Brain microvascular endothelial cell (primary cell): Measurements from ENCODE around the gene KRT26.

Experiments used
- DNase-seq: peaks from one replicate; pipeline ENCODE4 v3.0.0-alpha.2; 2020
- H3K27ac ChIP-seq: fragments of 250-450 bp; sonication (Bioruptor Pico); 2 replicates; pipeline ENCODE4 v1.5.1; 2020; ENCODE audit warnings: mild to moderate bottlenecking, moderate library complexity
- H3K27me3 ChIP-seq: fragments of 250-450 bp; sonication (Bioruptor Pico); replicated peaks from 2 replicates; pipeline ENCODE4 v1.5.1; 2020; ENCODE audit warnings: mild to moderate bottlenecking
- H3K36me3 ChIP-seq: fragments of 250-450 bp; sonication (Bioruptor Pico); replicated peaks from 2 replicates; pipeline ENCODE4 v1.5.1; 2020; ENCODE audit warnings: mild to moderate bottlenecking
- H3K4me3 ChIP-seq: 2 replicates; pipeline ENCODE4 v1.5.1; 2011; ENCODE audit warnings: low read depth, mild to moderate bottlenecking, control low read depth, low read length, moderate library complexity
- CTCF ChIP-seq: IDR thresholded peaks from 2 replicates; pipeline ENCODE4 v1.5.1; 2011; ENCODE audit warnings: low read depth, mild to moderate bottlenecking, moderate library complexity, low read length, control low read depth, inconsistent platforms; ENCODE audit errors: missing control alignments
- in situ Hi-C: cut with HindIII; loops from 2 replicates; pipeline ENCODE4 v1.10.0; 2017; ENCODE audit warnings: low sequenced_read_pairs, low pct_ligation_motif_present

The KRT26 gene

DNA sequence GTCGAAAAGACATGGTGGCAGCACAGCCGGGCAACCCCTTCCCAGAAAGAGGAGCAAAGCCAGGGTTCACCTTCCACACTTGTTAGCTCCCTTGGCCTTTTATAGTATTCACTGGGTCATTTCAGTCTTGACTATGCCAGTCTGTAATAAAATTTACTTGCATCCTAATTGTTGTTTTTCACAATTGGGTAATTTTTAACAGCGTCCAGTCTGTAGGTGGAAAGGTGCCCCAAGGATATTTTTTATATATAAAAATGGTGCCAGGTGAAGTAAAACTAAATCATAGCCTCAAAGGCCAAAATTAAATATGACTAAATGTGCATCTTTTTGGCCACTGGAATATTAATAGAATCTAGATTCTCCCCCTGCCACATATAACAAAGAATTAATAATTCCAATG lies at the start of gene KRT26:
Gene KRT26 (minus strand): TSS at position 101 of the 400 bp plus-strand sequence. CDS start 88 bp downstream, at position 13.
- Histone ChIP-seq H3K27me3 (peaks cover 6% of the 10 kb centered on the region), H3K27ac (no peak within 1 kb of the TSS), H3K4me3 (no peak within 1 kb of the TSS), H3K36me3 (no peaks in the 10 kb centered on the region)
- TF ChIP-seq CTCF, result no peak
- DNase-seq, result no peak
- in situ Hi-C loops, result no loop called here

DNA sequence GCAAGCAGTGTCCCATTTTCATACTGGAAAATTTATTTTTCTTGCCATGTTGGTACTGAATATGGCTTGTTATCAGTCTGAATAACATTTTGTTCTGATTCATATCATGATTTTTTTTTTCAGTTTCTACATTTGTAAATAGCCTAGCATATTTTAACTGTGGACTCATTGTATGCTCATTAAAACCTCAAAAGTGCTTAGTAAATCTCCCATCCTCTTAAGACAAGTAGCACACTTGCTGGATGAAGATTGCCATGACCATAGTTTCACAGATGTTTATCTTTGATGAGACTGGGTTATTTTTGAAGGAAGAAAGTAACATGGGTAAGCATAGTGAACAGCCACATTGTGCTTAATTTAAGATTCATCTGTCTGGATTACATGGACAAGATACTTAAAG lies 49.5 kb upstream of the KRT26 start:
- Histone ChIP-seq H3K27me3 (no peaks in the 10 kb centered on the region), H3K27ac (no peak overlapping the region), H3K4me3 (no peak overlapping the region), H3K36me3 (peaks cover 8% of the 10 kb centered on the region)
- no peak for TF ChIP-seq CTCF
- in situ Hi-C loops, result no loop called here
- no peak for DNase-seq

DNA sequence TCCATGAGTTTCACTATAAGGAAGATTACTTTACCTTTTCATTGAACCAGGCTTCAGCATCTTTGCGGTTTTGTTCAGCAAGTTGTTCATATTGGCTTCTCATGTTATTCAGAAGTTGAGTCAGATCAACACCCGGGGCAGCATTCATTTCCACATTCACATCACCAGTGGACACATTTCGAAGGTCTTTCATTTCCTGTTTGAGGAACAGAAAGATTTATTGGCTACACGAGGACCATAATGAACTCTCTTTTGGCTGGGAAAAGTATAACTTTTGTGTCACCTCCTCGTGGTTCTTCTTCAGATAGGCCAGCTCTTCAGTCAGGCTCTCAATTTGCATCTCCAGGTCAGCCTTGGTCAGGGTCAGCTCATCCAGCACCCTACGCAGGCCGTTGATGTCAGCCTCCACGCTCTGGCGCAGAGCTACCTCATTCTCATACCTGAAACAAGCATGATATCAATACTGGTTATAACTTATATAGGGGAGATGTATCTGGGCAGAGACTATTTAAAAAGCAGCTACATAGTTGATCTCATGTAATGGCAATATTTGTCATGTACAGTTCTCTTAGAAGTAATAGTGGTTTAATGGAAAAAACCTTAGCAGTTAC lies 48.3 kb upstream of the KRT26 start:
- DNase-seq, result no peak
- Histone ChIP-seq H3K27ac (no peak overlapping the region), H3K4me3 (no peak overlapping the region), H3K27me3 (no peaks in the 10 kb centered on the region), H3K36me3 (peaks cover 8% of the 10 kb centered on the region)
- no peak for TF ChIP-seq CTCF
- in situ Hi-C loops, result no loop called here

GRCh38 chr17:40819528-40820125 lies 47.6 kb upstream of the KRT26 start:
- TF ChIP-seq CTCF, result no peak
- Histone ChIP-seq H3K36me3 (peaks cover 8% of the 10 kb centered on the region), H3K27ac (peak overlapping the region; percentile 82), H3K4me3 (peak overlapping the region; percentile 59), H3K27me3 (no peaks in the 10 kb centered on the region)
- in situ Hi-C loops, result no loop called here
- DNase-seq, result no peak

DNA sequence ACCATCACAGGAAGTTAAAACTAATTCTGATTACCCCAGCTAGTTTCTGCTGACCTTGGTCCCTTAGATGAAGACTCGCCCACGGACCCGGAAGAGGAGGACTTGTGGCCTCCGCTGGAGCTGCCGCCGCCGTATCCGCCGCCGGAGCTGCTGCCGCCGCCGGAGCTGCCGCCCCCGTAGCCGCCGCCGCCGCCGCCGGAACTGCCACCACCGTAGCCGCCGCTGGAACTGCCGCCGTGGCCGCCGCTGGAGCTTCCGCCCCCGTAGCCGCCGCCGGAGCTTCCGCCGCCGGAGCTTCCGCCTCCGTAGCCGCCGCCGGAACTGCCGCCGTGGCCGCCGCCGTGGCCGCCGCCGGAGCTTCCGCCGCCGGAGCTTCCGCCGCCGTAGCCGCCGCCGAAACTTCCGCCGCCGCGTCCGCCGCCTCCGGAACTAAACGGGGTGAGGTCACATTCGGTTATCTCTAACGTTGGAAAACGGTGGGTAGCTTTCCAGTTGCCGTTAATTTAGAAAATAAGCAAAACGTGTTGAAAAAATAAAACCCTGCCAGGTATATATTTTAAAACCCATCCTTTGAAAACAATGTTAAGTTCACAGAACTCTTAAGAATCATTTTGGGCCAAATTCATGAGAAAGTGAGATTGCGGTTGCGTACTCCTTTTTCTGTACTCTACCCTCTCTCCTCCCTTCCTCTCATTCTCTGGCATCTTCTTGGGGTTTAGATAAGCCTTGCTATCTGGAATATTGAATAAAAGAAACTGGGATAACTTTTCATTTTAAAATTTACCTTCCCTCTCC lies 46.9 kb upstream of the KRT26 start:
- peak; percentile 58 for DNase-seq
- peak overlapping the region; percentile 59 for H3K4me3 ChIP-seq
- no peaks in the 10 kb centered on the region for H3K27me3 ChIP-seq
- peaks cover 8% of the 10 kb centered on the region for H3K36me3 ChIP-seq
- TF ChIP-seq CTCF, result no peak
- peak overlapping the region; percentile 82 for H3K27ac ChIP-seq
- in situ Hi-C loops, result no loop called here
